Progenitor cell of endocrine pancreas (in vitro differentiated cells): ENCODE measurements around the gene CD2AP. TPM values are rescaled to one million over a fixed set of nuclear protein-coding genes. Genes with fewer than 3 reads are reported as not detected.
"Not testable (repeated sequence)": the region's sequence is repeated elsewhere in the genome, so short reads cannot be mapped to it uniquely, and the experiment has no call there.

Source experiments
- DNase-seq: peaks from one replicate; pipeline ENCODE4 v3.0.0; 2021; ENCODE audit warnings: low spot score; ENCODE audit not compliant: unreplicated experiment
- H3K27ac Mint-ChIP-seq: 2 replicates; pipeline ENCODE4 v1.8.0; 2021; ENCODE audit warnings: mild to moderate bottlenecking, moderate library complexity, mixed read lengths
- H3K27me3 Mint-ChIP-seq: 2 replicates; pipeline ENCODE4 v1.8.0; 2021; ENCODE audit warnings: mixed read lengths
- H3K36me3 Mint-ChIP-seq: 2 replicates; pipeline ENCODE4 v1.8.0; 2022; ENCODE audit warnings: mixed read lengths; ENCODE audit not compliant: insufficient read depth
- H3K4me1 Mint-ChIP-seq: 2 replicates; pipeline ENCODE4 v1.8.0; 2021; ENCODE audit warnings: low read depth, mixed read lengths
- H3K4me3 Mint-ChIP-seq: 2 replicates; pipeline ENCODE4 v1.8.0; 2021; ENCODE audit warnings: low read depth, mild to moderate bottlenecking, moderate library complexity, mixed read lengths
- H3K9me3 Mint-ChIP-seq: 2 replicates; pipeline ENCODE4 v1.8.0; 2021; ENCODE audit warnings: low read depth, mixed read lengths
- total RNA-seq: library from RNA; stranded (reverse); gene quantifications from 2 replicates; pipeline ENCODE4 v1.2.1, GENCODE V29; 2021
- TF ChIP-seq, protein P1 (sequence below): fragments of 200-600 bp; sonication (generic); IDR thresholded peaks from one replicate; pipeline ENCODE4 v1.5.0; 2021; ENCODE audit warnings: antibody characterized with exemption, mild to moderate bottlenecking; ENCODE audit not compliant: unreplicated experiment

Gene CD2AP
- total RNA-seq, 1 donor from 2014 or later, result 50.6 TPM

DNA sequence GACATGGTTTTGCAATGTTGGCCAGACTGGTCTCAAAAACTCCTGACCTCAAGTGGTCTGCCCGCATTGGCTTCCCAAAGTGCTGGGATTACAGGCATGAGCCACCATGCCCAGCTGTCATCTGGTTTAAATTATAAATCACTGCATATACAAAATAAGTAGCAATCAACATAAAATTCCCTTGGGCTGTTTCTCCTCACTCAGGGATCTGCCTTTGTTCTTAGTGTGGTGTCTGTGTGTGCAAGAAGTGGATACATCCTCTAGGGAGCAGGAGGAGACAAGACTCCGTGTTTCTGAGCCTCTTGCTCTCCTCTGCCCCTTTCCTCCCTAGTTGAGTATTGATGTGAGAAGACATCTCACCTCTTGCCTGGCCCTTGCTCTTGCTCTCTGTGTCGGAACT lies 155.6 kb downstream of the CD2AP start:
- H3K4me1 Mint-ChIP-seq, result peaks cover 24% of the 10 kb centered on the region
- peaks cover 7% of the 10 kb centered on the region for H3K9me3 Mint-ChIP-seq
- peaks cover 9% of the 10 kb centered on the region for H3K36me3 Mint-ChIP-seq
- H3K27me3 Mint-ChIP-seq, result no peaks in the 10 kb centered on the region
- H3K27ac Mint-ChIP-seq, result no peak overlapping the region
- no peak for DNase-seq
- TF ChIP-seq, protein P1, sequence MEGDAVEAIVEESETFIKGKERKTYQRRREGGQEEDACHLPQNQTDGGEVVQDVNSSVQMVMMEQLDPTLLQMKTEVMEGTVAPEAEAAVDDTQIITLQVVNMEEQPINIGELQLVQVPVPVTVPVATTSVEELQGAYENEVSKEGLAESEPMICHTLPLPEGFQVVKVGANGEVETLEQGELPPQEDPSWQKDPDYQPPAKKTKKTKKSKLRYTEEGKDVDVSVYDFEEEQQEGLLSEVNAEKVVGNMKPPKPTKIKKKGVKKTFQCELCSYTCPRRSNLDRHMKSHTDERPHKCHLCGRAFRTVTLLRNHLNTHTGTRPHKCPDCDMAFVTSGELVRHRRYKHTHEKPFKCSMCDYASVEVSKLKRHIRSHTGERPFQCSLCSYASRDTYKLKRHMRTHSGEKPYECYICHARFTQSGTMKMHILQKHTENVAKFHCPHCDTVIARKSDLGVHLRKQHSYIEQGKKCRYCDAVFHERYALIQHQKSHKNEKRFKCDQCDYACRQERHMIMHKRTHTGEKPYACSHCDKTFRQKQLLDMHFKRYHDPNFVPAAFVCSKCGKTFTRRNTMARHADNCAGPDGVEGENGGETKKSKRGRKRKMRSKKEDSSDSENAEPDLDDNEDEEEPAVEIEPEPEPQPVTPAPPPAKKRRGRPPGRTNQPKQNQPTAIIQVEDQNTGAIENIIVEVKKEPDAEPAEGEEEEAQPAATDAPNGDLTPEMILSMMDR, result no peak
- H3K4me3 Mint-ChIP-seq, result no peak overlapping the region

DNA sequence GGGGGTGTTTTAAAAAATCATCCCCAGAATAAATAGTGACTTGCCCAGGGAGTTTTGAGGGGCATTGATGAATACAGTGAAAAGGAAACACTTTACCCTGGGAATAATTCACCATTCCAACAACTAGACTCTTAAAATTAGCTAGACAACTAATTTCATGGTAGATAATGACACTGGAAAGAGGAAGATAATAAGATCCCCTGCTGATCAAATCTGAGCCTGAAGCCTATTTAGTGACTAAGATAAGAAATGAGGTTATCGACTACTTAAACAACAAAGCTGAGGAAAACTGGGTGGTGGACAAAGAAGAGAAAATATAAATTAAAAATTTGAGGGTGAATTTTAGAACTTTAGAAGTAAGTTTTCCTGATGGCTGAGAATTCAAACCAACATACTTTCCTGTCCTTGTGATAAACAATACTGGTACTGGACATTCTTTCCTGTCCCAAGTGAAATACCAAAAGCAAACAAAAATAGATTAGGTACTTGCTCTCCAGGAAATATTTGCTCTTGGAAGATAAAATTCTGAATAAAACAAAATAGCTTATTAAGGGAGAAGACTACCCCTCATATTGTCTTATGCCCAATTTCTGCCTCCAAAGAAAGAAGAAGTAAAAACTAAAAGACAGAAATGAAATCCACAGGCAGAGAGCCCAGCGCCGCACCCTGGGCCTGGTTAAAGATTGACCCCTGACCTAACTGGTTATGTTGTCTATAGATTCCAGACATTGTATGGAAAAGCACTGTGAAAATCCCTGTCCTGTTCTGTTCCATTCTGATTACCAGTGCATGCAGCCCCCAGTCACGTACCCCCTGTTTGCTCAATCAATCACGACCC lies 156.8 kb downstream of the CD2AP start:
- Mint-ChIP-seq H3K4me1 (peaks cover 24% of the 10 kb centered on the region), H3K4me3 (peak overlapping the region; percentile 62), H3K27ac (peak overlapping the region; percentile 94), H3K9me3 (peaks cover 10% of the 10 kb centered on the region), H3K36me3 (peaks cover 9% of the 10 kb centered on the region), H3K27me3 (no peaks in the 10 kb centered on the region)
- TF ChIP-seq, protein P1, result no peak
- DNase-seq, result no peak

DNA sequence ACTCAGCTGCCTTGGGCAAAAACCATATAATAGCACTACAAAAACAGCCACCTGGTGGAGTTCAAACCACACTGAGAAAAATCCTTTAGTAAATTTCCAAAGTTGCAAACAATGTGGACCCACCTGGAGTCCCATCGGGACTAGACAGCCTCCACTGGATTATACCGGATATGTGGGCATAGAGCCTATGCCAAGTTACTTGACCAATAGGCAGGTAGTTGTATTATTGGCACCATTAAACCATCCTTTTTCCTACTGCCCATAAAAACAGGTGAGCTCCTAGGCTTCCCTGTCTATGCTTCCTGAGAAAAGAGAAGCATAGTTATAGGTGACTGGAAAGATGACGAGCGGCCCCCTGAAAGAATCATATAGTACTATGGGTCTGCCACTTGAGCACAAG lies 169.1 kb downstream of the CD2AP start:
- TF ChIP-seq, protein P1, result no peak
- Mint-ChIP-seq H3K27me3 (no peaks in the 10 kb centered on the region), H3K36me3 (no peaks in the 10 kb centered on the region), H3K9me3 (peaks cover 4% of the 10 kb centered on the region), H3K4me3 (no peak overlapping the region), H3K27ac (no peak overlapping the region), H3K4me1 (peaks cover 11% of the 10 kb centered on the region)
- no peak for DNase-seq

DNA sequence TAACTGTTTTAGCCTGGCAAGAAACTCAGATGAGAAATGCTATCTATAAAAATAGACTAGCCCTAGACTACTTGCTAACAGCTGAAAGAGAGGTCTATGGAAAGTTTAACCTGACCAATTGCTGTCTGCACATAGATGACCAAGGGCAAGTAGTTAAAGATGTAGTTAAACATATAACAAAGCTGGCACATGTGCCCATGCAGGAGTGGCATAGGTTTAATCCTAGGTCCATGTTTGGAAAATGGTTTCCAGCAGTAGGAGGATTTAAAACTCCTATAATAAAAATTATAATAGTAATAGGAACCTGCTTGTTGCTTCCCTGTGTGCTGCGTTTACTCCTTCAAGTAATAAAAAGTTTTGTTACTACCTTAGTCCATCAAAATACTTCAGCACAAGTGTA lies 169.6 kb downstream of the CD2AP start:
- H3K27ac Mint-ChIP-seq, result no peak overlapping the region
- no peak overlapping the region for H3K4me3 Mint-ChIP-seq

DNA sequence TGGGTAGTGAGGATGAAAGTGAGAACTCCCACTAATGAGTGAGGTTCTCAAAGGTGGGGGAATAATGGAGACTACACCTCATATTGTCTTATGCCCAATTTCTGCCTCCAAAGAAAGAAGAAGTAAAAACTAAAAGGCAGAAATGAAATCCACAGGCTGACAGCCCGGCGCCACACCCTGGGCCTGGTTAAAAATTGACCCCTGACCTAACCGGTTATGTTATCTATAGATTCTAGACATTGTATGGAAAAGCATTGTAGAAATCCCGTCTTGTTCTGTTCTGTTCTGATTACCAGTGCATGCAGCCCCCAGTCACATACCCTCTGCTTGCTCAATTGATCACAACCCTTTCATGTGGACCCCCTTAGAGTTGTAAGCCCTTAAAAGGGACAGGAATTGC lies 170.0 kb downstream of the CD2AP start:
- H3K4me3 Mint-ChIP-seq, result not testable (repeated sequence)

More for the DNA sequence above, 169.6 kb downstream of the CD2AP start:
- H3K4me1 Mint-ChIP-seq, result peaks cover 11% of the 10 kb centered on the region
- H3K27me3 Mint-ChIP-seq, result no peaks in the 10 kb centered on the region
- peaks cover 3% of the 10 kb centered on the region for H3K9me3 Mint-ChIP-seq
- TF ChIP-seq, protein P1, result no peak
- H3K36me3 Mint-ChIP-seq, result no peaks in the 10 kb centered on the region
- DNase-seq, result no peak

DNA sequence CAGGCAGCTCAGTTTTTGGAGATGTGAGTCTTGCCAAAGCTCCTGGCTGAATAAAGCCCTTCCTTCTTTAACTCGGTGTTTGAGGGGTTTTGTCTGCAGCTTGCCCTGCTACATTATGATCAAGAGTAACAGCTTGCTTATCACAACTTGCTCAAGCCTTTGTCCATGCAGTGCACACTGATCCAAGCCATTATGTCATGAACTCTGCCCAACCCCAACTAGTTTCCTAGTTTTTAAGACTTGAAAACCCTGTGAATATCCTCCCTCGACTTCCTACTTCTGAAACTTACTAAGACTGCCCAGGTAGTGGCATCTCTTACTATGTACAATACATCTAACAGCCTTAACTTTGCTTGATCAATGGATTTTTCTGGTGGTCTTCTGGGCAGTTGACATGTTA lies 170.4 kb downstream of the CD2AP start:
- peaks cover 11% of the 10 kb centered on the region for H3K4me1 Mint-ChIP-seq
- no peaks in the 10 kb centered on the region for H3K36me3 Mint-ChIP-seq
- TF ChIP-seq, protein P1, result no peak
- DNase-seq, result no peak
- H3K9me3 Mint-ChIP-seq, result peaks cover 3% of the 10 kb centered on the region
- H3K27me3 Mint-ChIP-seq, result no peaks in the 10 kb centered on the region
- H3K27ac Mint-ChIP-seq, result no peak overlapping the region
- H3K4me3 Mint-ChIP-seq, result no peak overlapping the region

More for the DNA sequence above, 170.0 kb downstream of the CD2AP start:
- not testable (repeated sequence) for DNase-seq, H3K9me3 Mint-ChIP-seq, H3K27ac Mint-ChIP-seq, H3K27me3 Mint-ChIP-seq, H3K36me3 Mint-ChIP-seq
- H3K4me1 Mint-ChIP-seq, result peaks cover 11% of the 10 kb centered on the region
